NCI-H1436 (cell line): ENCODE measurements around the gene REXO4.

ENCODE experiments used
- DNase-seq: peaks from one replicate; lab custom pipeline; 2025; lab: John Stamatoyannopoulos, UW

REXO4 gene

GRCh38 chr9:133368249-133368881 lies 49.4 kb downstream of the REXO4 start:
- no peak for DNase-seq

GRCh38 chr9:133367778-133368177 lies 50.0 kb downstream of the REXO4 start:
- DNase-seq: no peak

GRCh38 chr9:133367221-133367620 lies 50.6 kb downstream of the REXO4 start:
- no peak for DNase-seq

GRCh38 chr9:133366435-133366834 lies 51.4 kb downstream of the REXO4 start:
- no peak for DNase-seq

- DNase-seq: no peak
Observed at GRCh38 chr9:133362359-133363044, 55.3 kb downstream of the REXO4 start.

GRCh38 chr9:133361507-133362092 lies 56.2 kb downstream of the REXO4 start:
- DNase-seq: no peak

GRCh38 chr9:133360400-133361393 lies 57.1 kb downstream of the REXO4 start:
- DNase-seq: no peak

- no peak for DNase-seq
Observed at GRCh38 chr9:133359399-133360175, 58.2 kb downstream of the REXO4 start.

- no peak for DNase-seq
Observed at GRCh38 chr9:133357656-133358055, 60.2 kb downstream of the REXO4 start.

- peak; percentile 77 for DNase-seq
Observed at GRCh38 chr9:133356391-133357091, 61.3 kb downstream of the REXO4 start, which contains the start of the genes SURF1 and SURF2. Gene SURF1 (minus strand): TSS chr9:133356487. CDS start chr9:133356453, 34 bp downstream. Gene SURF2 (plus strand): TSS chr9:133356550. CDS start chr9:133356593, 43 bp downstream.
